ENCODE data around the gene SLC51B. TPM values are rescaled to one million over a fixed set of nuclear protein-coding genes. Genes with fewer than 3 reads are reported as not detected.

The SLC51B gene
- total RNA-seq, 1 donor from 2014 or later = not detected

DNA sequence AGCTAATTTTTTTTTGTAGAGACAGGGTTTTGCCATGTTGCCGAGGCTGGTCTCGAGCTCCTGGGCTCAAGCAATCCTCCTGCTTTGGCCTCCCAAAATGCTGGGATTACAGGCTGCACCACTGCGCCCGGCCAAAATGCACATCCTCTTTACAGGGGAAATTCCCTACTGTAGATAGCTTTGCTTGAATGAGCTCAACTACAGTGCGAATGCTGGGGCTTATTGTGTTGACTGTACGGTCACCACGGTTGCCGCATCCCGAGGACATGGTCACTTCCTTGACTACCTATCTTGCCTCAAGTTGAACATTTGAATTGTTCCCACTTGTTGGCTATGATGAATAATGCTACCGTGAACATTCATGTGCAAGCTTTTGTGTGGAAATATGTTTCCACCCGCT, 10.5 kb upstream of the SLC51B start:
- Mint-ChIP-seq H3K36me3 (ENCODE audit: insufficient read depth) (no peaks in the 10 kb centered on the region), H3K27ac (no peak overlapping the region), H3K27me3 (peaks cover 10% of the 10 kb centered on the region), H3K4me3 (ENCODE audit: low read depth) (no peak overlapping the region), H3K4me1 (ENCODE audit: low read depth) (peaks cover 10% of the 10 kb centered on the region), H3K9me3 (ENCODE audit: low read depth) (no peaks in the 10 kb centered on the region)
- TF ChIP-seq, protein P1, sequence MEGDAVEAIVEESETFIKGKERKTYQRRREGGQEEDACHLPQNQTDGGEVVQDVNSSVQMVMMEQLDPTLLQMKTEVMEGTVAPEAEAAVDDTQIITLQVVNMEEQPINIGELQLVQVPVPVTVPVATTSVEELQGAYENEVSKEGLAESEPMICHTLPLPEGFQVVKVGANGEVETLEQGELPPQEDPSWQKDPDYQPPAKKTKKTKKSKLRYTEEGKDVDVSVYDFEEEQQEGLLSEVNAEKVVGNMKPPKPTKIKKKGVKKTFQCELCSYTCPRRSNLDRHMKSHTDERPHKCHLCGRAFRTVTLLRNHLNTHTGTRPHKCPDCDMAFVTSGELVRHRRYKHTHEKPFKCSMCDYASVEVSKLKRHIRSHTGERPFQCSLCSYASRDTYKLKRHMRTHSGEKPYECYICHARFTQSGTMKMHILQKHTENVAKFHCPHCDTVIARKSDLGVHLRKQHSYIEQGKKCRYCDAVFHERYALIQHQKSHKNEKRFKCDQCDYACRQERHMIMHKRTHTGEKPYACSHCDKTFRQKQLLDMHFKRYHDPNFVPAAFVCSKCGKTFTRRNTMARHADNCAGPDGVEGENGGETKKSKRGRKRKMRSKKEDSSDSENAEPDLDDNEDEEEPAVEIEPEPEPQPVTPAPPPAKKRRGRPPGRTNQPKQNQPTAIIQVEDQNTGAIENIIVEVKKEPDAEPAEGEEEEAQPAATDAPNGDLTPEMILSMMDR (IDR thresholded peaks at IDR 0.05; ENCODE audit: unreplicated experiment) = no peak
- DNase-seq (ENCODE audit: low spot score, unreplicated experiment) = no peak

DNA sequence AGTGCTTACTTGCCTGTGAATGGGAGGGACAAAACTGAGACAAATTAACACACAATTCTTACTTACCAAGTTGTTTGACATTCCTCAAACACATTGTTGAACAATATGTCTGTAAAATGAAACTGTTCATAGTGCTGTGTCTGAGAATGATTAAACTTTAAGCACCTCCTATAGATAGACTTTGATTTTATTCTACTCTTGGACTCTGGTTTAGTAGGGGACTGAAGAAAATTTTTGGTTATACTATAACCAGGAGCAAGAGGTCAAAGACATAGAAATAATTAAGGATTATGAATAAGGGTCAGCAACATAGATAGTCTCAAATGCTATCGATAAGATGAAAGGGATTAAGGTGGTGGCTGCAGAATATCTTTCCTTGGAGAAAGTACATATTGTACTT, 7.9 kb upstream of the SLC51B start:
- no peaks in the 10 kb centered on the region for H3K27me3 Mint-ChIP-seq
- H3K9me3 Mint-ChIP-seq (ENCODE audit: low read depth) = no peaks in the 10 kb centered on the region
- TF ChIP-seq, protein P1 (IDR thresholded peaks at IDR 0.05; ENCODE audit: unreplicated experiment) = no peak
- no peaks in the 10 kb centered on the region for H3K36me3 Mint-ChIP-seq (ENCODE audit: insufficient read depth)
- peaks cover 10% of the 10 kb centered on the region for H3K4me1 Mint-ChIP-seq (ENCODE audit: low read depth)
- no peak overlapping the region for H3K27ac Mint-ChIP-seq
- no peak overlapping the region for H3K4me3 Mint-ChIP-seq (ENCODE audit: low read depth)
- no peak for DNase-seq (ENCODE audit: low spot score, unreplicated experiment)

DNA sequence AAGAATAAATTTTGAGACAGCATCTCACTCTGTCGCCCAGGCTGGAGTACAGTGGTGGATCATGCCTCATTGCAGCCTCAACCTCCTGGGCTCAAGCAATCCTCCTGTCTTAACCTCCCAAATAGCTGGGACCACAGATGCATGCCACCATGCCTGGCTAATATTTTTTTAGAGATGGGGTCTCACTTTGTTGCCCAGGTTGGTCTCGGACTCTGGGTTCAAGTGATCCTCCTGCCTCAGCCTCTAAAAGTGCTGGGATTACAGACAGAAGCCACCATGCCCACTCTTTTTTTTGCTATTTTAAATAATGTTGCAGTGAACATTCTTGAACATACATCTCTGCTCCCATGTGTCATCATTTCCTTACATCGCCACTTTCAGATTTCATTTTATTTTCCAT, 6.8 kb upstream of the SLC51B start:
- no peak for DNase-seq (ENCODE audit: low spot score, unreplicated experiment)
- Mint-ChIP-seq H3K9me3 (ENCODE audit: low read depth) (no peaks in the 10 kb centered on the region), H3K27me3 (no peaks in the 10 kb centered on the region), H3K36me3 (ENCODE audit: insufficient read depth) (no peaks in the 10 kb centered on the region), H3K4me3 (ENCODE audit: low read depth) (no peak overlapping the region), H3K4me1 (ENCODE audit: low read depth) (peaks cover 10% of the 10 kb centered on the region), H3K27ac (no peak overlapping the region)
- TF ChIP-seq, protein P1 (IDR thresholded peaks at IDR 0.05; ENCODE audit: unreplicated experiment) = no peak

DNA sequence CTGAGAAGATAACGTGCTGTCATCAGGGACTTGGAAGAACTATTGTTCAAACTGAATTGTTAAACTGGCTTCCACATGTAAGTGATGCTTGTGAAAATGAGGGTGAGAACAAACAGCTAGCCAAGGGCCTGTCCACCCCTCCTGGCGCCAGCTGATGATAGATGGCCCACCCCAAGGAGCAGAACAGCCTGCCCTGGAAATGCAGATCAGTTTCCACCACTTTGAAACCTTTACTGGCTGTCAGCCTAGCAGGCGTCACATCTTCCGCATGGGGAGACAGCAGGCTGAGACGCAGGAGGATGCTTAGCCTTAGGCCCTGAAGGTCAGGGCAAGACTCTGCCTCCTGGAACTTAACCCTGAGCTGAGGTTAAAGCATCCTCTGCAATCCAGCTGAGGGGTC, 6.4 kb upstream of the SLC51B start:
- Mint-ChIP-seq H3K4me1 (ENCODE audit: low read depth) (peaks cover 7% of the 10 kb centered on the region), H3K27me3 (no peaks in the 10 kb centered on the region), H3K36me3 (ENCODE audit: insufficient read depth) (no peaks in the 10 kb centered on the region), H3K4me3 (ENCODE audit: low read depth) (no peak overlapping the region), H3K27ac (no peak overlapping the region), H3K9me3 (ENCODE audit: low read depth) (no peaks in the 10 kb centered on the region)
- TF ChIP-seq, protein P1 (IDR thresholded peaks at IDR 0.05; ENCODE audit: unreplicated experiment) = no peak
- no peak for DNase-seq (ENCODE audit: low spot score, unreplicated experiment)

DNA sequence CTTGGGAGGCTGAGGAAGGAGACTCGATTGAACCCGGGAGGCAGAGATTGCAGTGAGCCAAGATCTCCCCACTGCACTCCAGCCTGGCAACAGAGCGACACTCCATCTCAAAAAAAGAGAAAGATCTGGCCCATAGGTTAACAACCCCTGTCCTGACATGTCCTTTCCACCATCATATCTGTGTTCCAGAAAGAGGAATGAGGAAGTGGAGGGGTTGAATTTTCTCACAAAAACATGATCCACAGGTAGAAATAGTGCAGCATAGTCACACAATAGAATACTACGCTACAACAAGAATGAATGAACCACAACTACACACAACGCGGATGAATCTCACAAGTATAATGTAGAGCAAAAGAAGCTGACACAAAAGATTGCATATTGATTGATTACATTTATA, 4.7 kb upstream of the SLC51B start:
- Mint-ChIP-seq H3K4me3 (ENCODE audit: low read depth) (no peak overlapping the region), H3K27ac (no peak overlapping the region), H3K9me3 (ENCODE audit: low read depth) (no peaks in the 10 kb centered on the region), H3K36me3 (ENCODE audit: insufficient read depth) (no peaks in the 10 kb centered on the region), H3K4me1 (ENCODE audit: low read depth) (peaks cover 17% of the 10 kb centered on the region), H3K27me3 (no peaks in the 10 kb centered on the region)
- DNase-seq (ENCODE audit: low spot score, unreplicated experiment) = no peak
- TF ChIP-seq, protein P1 (IDR thresholded peaks at IDR 0.05; ENCODE audit: unreplicated experiment) = no peak

All from progenitor cell of endocrine pancreas (in vitro differentiated cells).